HG02981 (cell line): ENCODE data around the gene RNU5D-1.
A peak's percentile ranks its signal among the peaks of the same experiment; 100 is the strongest.
"Not testable (repeated sequence)": the region's sequence is repeated elsewhere in the genome, so short reads cannot be mapped to it uniquely, and the experiment has no call there.

ENCODE experiments used
- ATAC-seq: cut with Tn5 transposase; IDR thresholded peaks from one replicate; pipeline ENCODE4 v1.9.1; 2021; ENCODE audit warnings: mild to moderate bottlenecking, moderate library complexity; ENCODE audit not compliant: unreplicated experiment

RNU5D-1 gene

GRCh38 chr1:44701141-44701573 lies 29.8 kb downstream of the RNU5D-1 start:
- ATAC-seq: no peak

GRCh38 chr1:44700573-44700972 lies 30.4 kb downstream of the RNU5D-1 start:
- no peak for ATAC-seq

- ATAC-seq: not testable (repeated sequence)
Measured at GRCh38 chr1:44699375-44699774, 31.6 kb downstream of the RNU5D-1 start.

GRCh38 chr1:44698138-44698537 lies 32.8 kb downstream of the RNU5D-1 start:
- ATAC-seq: no peak

- no peak for ATAC-seq
Measured at GRCh38 chr1:44696789-44697345, 34.1 kb downstream of the RNU5D-1 start.

GRCh38 chr1:44696101-44696500 lies 34.9 kb downstream of the RNU5D-1 start:
- no peak for ATAC-seq

GRCh38 chr1:44695671-44696070 lies 35.3 kb downstream of the RNU5D-1 start:
- no peak for ATAC-seq

GRCh38 chr1:44694863-44695478 lies 36.0 kb downstream of the RNU5D-1 start:
- peak; percentile 57 for ATAC-seq

GRCh38 chr1:44693900-44694299 lies 37.1 kb downstream of the RNU5D-1 start:
- ATAC-seq: no peak

- ATAC-seq: no peak
Measured at GRCh38 chr1:44693159-44693558, 37.8 kb downstream of the RNU5D-1 start.

- no peak for ATAC-seq
Measured at GRCh38 chr1:44689447-44689765, 41.6 kb downstream of the RNU5D-1 start.

- ATAC-seq: no peak
Measured at GRCh38 chr1:44688760-44689446, 42.1 kb downstream of the RNU5D-1 start.

- ATAC-seq: no peak
Measured at GRCh38 chr1:44685881-44686280, 45.1 kb downstream of the RNU5D-1 start.

GRCh38 chr1:44685218-44685617 lies 45.8 kb downstream of the RNU5D-1 start:
- no peak for ATAC-seq

GRCh38 chr1:44684525-44684924 lies 46.4 kb downstream of the RNU5D-1 start:
- ATAC-seq: peak; percentile 86

GRCh38 chr1:44682883-44683265 lies 48.1 kb downstream of the RNU5D-1 start:
- ATAC-seq: no peak

GRCh38 chr1:44681905-44682882 lies 48.8 kb downstream of the RNU5D-1 start:
- no peak for ATAC-seq
